NB4 (cell line): ENCODE results near the gene KDM4E.

Experiments used
- CTCF ChIP-seq: IDR thresholded peaks from one replicate; pipeline ENCODE4 v1.5.1; 2012; ENCODE audit warnings: low read depth, low read length
- POLR2A ChIP-seq: IDR thresholded peaks from 2 replicates; pipeline ENCODE4 v1.6.1; 2011; ENCODE audit warnings: mild to moderate bottlenecking; ENCODE audit not compliant: insufficient read length; ENCODE audit errors: extremely low read depth

GRCh38 chr11:95067039-95067840 lies 42.2 kb downstream of the KDM4E start:
- TF ChIP-seq CTCF (peak; percentile 46), POLR2A (peak; percentile 57)
